Measurements from ENCODE around the gene TAS1R1.

Gene TAS1R1
- 0 to 2.0 (median 0) reads per million in 17 experiments for total RNA-seq

GRCh38 chr1:6554907-6555778 is at the start of gene TAS1R1:
Gene TAS1R1 (plus strand): TSS chr1:6555307. CDS start chr1:6555374, 67 bp downstream.
- no peak for DNase-seq

DNA sequence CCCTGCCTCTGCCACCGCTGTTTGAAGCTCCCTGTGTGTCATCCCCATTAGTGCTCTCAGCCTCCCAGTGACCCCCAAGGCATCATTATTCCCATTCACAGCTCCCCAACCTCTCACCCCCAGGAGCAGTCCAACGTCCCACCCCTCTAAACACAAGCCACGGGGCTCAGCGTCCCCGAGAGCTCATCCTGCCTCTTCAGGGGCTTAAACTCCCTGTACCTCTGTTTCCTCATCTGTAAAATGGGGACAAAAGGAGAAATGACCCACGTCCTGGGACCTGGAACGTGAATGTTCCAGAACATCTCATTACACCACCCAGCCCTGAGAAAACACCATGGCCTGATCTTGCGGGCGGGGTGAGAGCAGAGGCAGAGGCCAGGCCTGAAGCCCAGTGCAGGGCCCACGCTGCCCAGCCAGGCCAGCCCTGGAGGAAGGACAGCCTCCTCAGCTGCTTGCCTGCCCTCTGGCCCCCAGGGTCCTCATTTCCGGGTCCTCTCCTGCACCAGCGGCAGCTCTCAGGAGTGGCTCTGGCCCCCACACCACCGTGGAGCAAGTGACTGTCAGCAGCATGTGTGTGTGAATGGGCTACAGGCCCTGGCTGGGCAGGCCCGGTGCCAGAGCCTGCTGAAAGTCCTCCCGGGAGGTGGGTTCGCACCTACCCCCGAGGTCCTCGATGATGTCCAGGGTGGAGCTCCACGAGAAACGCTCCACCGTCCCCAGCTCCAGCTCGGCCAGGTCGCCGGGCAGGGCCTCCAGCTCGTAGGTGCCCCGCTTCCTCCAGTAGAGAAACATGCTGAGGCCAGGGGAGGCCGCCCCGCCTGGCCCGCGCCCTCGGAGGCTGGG is 49.5 kb upstream of the TAS1R1 start:
- no peak for DNase-seq

- DNase-seq, result no peak
Observed at GRCh38 chr1:6506210-6507036, 48.7 kb upstream of the TAS1R1 start.

DNA sequence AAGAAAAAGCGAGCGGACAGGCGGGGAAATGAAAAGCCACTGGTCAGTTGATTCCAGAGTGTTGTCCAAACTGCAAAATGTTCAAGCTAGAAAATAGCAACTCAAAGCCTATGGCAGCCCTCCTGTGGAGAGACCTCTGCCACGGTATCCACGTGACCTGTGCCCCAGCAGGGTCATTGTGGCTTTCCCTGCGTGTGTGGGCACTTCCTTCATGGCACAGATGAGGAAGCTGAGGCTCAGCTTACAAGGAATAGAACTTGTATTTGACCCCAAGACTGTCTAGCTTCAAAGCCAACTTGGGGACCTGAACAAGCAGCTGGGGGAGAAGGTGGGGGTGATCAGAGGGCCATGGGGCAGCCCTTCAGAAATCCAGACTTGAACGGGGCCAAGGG is 48.1 kb upstream of the TAS1R1 start:
- peak; percentile 76 to 88 (median 86) for DNase-seq

DNA sequence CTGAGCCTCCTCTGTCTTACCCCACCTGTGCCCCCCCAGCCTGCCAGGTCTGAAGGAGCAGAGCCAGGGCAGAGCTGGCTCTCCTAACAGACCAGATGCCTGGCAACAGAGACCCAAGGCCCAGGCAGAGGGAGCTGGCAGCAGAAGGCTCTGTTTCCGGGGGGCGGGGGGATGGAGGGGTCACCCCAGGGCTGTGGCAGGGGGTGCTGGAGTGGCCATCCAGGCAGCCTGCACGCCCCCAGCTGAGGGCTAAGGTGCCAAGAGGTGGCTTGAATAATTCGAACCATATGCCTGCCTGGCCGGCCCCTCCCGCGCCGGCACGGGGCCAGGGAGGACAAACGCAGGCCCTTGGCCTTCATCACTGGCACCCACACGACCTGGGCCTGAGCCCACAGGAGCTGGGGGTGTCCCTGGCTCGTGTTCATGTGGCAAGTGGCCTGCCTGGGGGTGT is 47.6 kb upstream of the TAS1R1 start:
- DNase-seq, result no peak

- DNase-seq, result no peak
Observed at GRCh38 chr1:6508154-6508815, 46.8 kb upstream of the TAS1R1 start.

DNA sequence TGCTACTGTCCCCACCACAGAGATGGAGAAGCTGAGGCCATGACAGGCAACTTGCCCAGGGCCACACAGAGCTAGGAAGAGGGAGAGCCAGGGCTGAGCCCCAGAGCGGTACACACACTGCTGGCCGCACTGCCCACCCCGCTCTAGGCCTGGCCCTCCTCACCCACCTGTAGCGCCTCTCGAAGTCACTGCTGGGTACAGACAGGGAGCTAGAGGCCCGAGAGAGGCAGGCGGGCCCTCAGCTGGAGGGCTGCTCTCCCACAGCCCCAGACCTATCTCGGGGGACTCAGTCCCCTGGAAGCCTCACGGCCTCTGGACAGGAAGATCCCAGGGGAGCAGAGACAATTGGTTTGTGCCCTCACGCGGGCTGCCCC is 46.3 kb upstream of the TAS1R1 start:
- no peak for DNase-seq

DNA sequence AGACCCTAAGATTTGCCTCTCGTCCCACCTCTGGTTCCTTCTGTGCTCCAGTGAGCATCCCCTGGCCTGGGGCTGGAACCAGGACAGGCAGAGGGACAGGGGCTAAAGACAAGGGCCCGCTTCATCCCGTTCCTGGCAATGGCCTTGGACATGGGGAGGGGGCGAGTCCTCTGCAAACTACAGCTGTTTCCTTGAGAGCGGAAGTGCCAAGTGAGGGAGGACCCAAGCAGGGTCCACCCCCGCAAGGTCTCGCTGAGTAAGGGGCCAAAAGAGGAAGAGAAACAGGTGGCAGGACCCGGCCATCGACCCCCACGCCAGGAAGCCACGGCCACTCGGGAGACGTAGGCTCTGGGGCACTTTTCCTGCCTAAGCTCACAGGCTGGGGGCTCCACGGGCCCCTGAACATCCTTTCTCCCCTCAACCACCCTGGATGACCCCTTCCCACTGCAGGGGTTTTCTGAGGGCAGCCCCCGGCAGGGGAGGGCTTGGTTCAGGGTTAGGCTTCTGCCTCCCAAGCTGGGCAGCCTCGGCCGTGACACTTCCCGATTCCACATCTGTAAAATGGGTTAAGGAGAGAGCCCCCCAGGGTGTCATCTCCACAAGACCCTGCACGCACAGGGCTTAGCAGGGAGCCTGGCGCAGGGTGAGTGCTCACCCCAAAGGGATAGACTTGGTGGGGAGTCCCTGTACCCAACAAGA is 45.7 kb upstream of the TAS1R1 start:
- peak; percentile 30 to 69 (median 62) for DNase-seq

GRCh38 chr1:6509919-6510291 is 45.2 kb upstream of the TAS1R1 start:
- DNase-seq, result peak; percentile 80 to 90 (median 88)

- DNase-seq, result no peak
Observed at GRCh38 chr1:6510493-6510892, 44.6 kb upstream of the TAS1R1 start.

GRCh38 chr1:6511056-6511455 is 44.1 kb upstream of the TAS1R1 start:
- DNase-seq, result no peak

GRCh38 chr1:6511561-6512244 is 43.4 kb upstream of the TAS1R1 start:
- DNase-seq, result no peak

DNA sequence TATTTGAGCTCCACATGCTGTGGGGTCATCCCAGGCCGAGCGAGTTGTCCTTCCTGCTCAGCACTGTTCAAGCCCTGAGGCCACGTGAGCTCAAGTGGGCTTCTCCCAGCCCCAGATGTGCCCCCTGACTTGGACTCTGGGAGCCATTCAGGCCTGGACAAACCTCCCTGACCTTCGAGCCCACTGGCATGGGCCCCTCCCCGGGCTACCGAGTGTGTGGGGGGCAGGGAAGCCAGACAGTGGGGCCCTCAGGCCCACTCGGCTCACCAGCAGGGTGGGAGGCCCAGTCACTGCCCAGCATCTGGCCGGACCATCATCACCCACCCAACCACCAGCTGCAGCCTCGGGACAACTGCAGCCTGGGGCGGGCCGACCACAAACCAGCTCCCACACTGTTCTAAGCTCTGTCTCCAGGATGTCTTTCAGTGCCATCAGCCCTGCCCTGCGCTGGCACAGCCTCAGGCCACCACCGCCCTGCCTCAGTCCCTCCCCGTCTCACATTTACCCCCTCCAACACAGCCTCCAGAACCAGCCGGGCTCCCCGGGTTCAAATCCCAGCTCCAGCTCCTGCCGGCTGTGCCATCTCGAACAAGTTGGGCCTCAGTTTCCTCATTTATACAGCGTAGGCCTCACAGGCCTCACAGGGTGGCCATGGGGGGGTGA is 42.7 kb upstream of the TAS1R1 start:
- DNase-seq, result no peak

DNA sequence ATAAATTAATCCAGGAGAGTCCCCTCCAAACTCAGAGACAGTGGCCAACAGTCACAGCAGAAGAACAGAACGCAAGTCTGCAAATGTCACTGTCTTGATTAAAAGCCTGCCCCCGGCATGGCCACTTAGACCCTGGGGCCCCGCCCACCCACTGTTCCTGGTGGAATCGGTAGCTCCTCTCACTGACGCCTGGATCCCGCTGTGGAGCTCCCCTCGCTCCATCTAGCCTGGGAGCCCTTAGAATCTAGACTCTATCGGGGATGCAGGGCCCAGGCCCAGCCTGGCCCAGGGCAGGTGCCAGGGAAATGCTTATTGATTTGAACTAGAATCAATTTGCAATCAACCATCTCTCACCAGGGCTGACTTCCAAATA is 42.2 kb upstream of the TAS1R1 start:
- DNase-seq, result no peak

DNA sequence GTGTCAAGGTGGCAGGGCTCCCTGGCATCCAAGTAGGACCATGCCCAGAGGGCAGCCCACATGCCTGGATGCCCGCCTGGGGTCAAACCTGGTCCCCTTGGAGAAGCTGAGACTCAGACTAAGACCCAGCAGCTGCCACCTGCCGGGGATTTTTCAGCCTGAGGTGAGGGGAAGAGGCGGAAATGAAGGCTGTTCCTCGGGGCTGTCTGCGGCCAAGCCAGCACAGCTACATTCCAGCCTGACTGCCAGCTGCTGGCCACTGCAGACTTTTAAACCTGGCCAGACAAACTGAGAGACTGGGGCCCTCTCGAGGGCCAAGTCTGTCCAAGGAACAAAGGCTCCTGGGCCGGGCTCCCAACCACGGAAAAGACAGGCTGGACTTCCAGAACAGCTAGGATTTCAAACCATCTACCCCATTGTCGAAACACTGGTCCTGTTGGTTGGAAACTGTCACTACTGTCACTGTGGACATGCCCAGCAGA is 41.7 kb upstream of the TAS1R1 start:
- no peak for DNase-seq

GRCh38 chr1:6515771-6516170 is 39.3 kb upstream of the TAS1R1 start:
- no peak for DNase-seq

DNA sequence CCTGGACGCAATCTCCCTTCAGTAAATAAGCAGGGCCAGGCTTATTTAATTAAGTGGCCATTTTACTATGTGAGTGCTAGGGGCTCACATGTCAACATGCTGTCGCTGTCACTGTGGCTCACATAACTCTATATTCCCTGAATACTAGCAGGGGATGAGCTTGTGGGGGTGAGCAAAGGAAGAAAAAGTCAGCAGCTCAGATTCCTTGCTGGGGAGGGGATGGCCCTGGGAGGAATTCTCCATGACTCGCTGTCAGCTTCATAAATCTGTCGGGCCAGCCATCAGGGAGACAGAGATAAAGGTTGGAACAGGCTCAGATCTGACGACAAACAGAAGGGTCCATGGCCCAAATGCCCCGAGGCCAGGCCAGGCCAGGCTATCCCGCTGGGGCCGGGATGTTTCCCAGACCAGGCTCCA is 37.7 kb upstream of the TAS1R1 start:
- DNase-seq, result no peak

DNA sequence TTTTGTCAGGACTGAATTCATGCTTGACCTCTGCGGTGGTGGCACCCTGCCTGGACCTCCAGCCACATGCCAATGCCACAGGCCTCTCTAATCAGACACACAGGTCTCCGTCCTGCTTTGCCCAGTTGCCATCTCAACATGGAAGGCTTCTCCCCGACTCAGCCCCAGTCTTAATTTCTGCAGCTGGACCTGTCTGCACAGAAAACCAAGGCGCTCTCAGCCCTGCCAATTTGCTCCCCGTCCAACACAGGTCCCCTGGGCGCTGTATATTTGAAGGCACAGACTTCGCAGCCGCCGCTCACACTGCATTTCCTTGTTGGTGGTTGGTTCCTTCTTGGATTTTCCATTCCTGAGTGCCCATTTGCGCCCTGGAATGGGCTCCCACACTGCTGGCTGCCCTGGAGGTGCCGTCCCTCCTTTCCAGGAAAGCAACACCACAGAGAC is 35.6 kb upstream of the TAS1R1 start:
- no peak for DNase-seq

GRCh38 chr1:6519935-6520671 is 35.0 kb upstream of the TAS1R1 start:
- DNase-seq, result no peak

All from suppressor macrophage (primary cell).